ENCODE measurements around the gene FBXL16. TPM values are rescaled to one million over a fixed set of nuclear protein-coding genes. Genes with fewer than 3 reads are reported as not detected.

FBXL16 gene
- total and polyA plus RNA-seq, 2 donors (not counting 3 experiments of a cell fraction or from before 2014, with no cell fraction given), result 0.07 to 0.22 TPM

GRCh38 chr16:707062-707538, 1.5 kb upstream of the FBXL16 start:
- Histone ChIP-seq H3K27me3 (ENCODE audit: control insufficient read depth in 2 of 2, insufficient read depth in 2 of 2, low read length in 2 of 2) (peaks cover 28 to 32% of the 10 kb centered on the region in 2 experiments), H4K20me1 (replicated peaks; ENCODE audit: control insufficient read depth, extremely low read depth, insufficient read depth, low read length) (no peaks in the 10 kb centered on the region), H3K27ac (ENCODE audit: insufficient read depth, low read depth, low read length) (no peak overlapping the region), H3K9ac (replicated peaks; ENCODE audit: extremely low read depth, insufficient read depth, low read length) (no peak overlapping the region), H3K4me3 (replicated peaks in 1 of 3; ENCODE audit: insufficient read depth in 1 of 3, low read depth in 1 of 3, low read length in 3 of 3) (no peak overlapping the region), H3K79me2 (ENCODE audit: control insufficient read depth, insufficient read depth, low read length) (no peaks in the 10 kb centered on the region), H3K4me1 (ENCODE audit: control insufficient read depth, extremely low read depth, insufficient read depth, low read length) (no peaks in the 10 kb centered on the region), H2AFZ (ENCODE audit: low read depth, low read length) (no peak overlapping the region), H3K4me2 (ENCODE audit: insufficient read depth, low read length) (no peak overlapping the region), H3K9me3 (replicated peaks; ENCODE audit: control insufficient read depth, insufficient read depth, low read length) (no peaks in the 10 kb centered on the region), H3K36me3 (ENCODE audit: control insufficient read depth in 2 of 2, extremely low read depth in 1 of 2, insufficient read depth in 2 of 2, low read length in 2 of 2) (no peaks in the 10 kb centered on the region), H3K9me1 (replicated peaks; ENCODE audit: control insufficient read depth, extremely low read depth, insufficient read depth, low read length) (no peaks in the 10 kb centered on the region)
- DNase-seq (ENCODE audit: low read depth, low spot score) (no peak), FAIRE-seq (no peak)
- POLR2A ChIA-PET, result interaction anchor here (0.9 kb wide), 1 partner anchor 14 kb away, joined by 3 read pairs; the partner anchor contains the start of gene ANTKMT
- CTCF ChIA-PET, result interaction anchor here (0.6 to 2.4 kb wide), 8 partner anchors 8 to 396 kb away, joined by 3 to 8 read pairs (median 4); partner anchors contain the start of genes METRN and STUB1
- intact Hi-C loops (cut with micrococcal nuclease) (no loop called here), dilution Hi-C loops (cut with MboI; ENCODE audit: extremely low pct_ligation_motif_present, low sequenced_read_pairs) (no loop called here)
- no TSS peak for BruUV-seq (replicated peaks)
- TF ChIP-seq MYC (IDR thresholded peaks at IDR 0.05; ENCODE audit: low read depth, low read length) (no peak), POLR2AphosphoS5 (IDR thresholded peaks at IDR 0.05; ENCODE audit: insufficient read depth, low read depth, low read length) (no peak), GATA2 (IDR thresholded peaks at IDR 0.05; ENCODE audit: insufficient read depth, insufficient read length, low read depth, low read length) (no peak), EZH2 (IDR thresholded peaks at IDR 0.05; ENCODE audit: borderline replicate concordance, low read depth, low read length, severe bottlenecking) (no peak), JUN (IDR thresholded peaks at IDR 0.05; ENCODE audit: borderline replicate concordance, insufficient read depth, insufficient read length, low read depth) (no peak), MAX (IDR thresholded peaks at IDR 0.05; ENCODE audit: insufficient read depth, insufficient read length) (no peak), POLR2A (IDR thresholded peaks at IDR 0.05; ENCODE audit: low read depth, low read length) (no peak), CTCF (IDR thresholded peaks at IDR 0.05; ENCODE audit: extremely low read depth in 1 of 2, insufficient read depth in 1 of 2, low read depth in 1 of 2, low read length in 2 of 2) (no peak), FOS (IDR thresholded peaks at IDR 0.05; ENCODE audit: borderline replicate concordance, insufficient read depth, low read length) (no peak)
